Prostate gland (tissue), 2 donors: ENCODE data around the gene ATP6V1C2.

Experiments
- POLR2A ChIP-seq: fragments of 450-650 bp; IDR thresholded peaks from one replicate; pipeline ENCODE4 v1.6.1; 2016; ENCODE audit warnings: antibody characterized with exemption, mild to moderate bottlenecking
- TF ChIP-seq, protein P1 (sequence below), 4 experiments: fragments of 200-600 bp in 2 of 4; fragments of 450-650 bp in 2 of 4; sonication (generic) in 2 of 4; IDR thresholded peaks; 1 replicate in 3 of 4; 2 replicates in 1 of 4; pipeline ENCODE4 v1.5.1; 2016 to 2019; ENCODE audit warnings: antibody characterized with exemption in 4 of 4, mild to moderate bottlenecking in 2 of 4, moderate library complexity in 2 of 4

DNA sequence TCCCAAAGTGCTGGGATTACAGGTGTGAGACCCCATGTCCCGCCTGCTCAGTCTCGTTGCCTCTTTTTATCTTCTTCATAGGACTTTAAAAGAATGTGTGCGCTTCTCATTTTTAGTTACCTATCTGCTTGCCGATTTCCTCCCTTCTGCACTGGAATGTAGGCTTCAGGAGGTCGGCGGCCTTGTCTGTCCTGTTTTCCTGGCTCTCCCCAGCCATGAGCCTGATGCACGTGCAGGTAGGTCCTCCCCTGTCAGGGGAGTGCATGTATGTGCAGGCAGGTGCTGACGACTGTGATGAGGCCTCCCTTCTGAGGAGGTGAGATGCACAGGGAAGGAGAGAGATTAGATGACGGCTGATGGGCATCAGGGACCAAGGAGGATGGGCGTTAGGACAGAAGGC is 13.6 kb upstream of the ATP6V1C2 start:
- TF ChIP-seq, protein P1, sequence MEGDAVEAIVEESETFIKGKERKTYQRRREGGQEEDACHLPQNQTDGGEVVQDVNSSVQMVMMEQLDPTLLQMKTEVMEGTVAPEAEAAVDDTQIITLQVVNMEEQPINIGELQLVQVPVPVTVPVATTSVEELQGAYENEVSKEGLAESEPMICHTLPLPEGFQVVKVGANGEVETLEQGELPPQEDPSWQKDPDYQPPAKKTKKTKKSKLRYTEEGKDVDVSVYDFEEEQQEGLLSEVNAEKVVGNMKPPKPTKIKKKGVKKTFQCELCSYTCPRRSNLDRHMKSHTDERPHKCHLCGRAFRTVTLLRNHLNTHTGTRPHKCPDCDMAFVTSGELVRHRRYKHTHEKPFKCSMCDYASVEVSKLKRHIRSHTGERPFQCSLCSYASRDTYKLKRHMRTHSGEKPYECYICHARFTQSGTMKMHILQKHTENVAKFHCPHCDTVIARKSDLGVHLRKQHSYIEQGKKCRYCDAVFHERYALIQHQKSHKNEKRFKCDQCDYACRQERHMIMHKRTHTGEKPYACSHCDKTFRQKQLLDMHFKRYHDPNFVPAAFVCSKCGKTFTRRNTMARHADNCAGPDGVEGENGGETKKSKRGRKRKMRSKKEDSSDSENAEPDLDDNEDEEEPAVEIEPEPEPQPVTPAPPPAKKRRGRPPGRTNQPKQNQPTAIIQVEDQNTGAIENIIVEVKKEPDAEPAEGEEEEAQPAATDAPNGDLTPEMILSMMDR (IDR thresholded peaks at IDR 0.05) = no peak
- TF ChIP-seq POLR2A = no peak
